ENCODE measurements around the gene RBM14. TPM values are rescaled to one million over a fixed set of nuclear protein-coding genes. Genes with fewer than 3 reads are reported as not detected.
"Not testable (repeated sequence)": the region's sequence is repeated elsewhere in the genome, so short reads cannot be mapped to it uniquely, and the experiment has no call there.

RBM14 gene
- total RNA-seq, 2 experiments from 2014 or later, result 168 to 182 TPM

- no peak for ATAC-seq
- no peaks in the 10 kb centered on the region for H3K9me3 Mint-ChIP-seq (ENCODE audit: insufficient read depth)
- H3K4me1 Mint-ChIP-seq (ENCODE audit: low read depth), result peaks cover 8% of the 10 kb centered on the region
- no peak overlapping the region for H3K4me3 Mint-ChIP-seq
- no peaks in the 10 kb centered on the region for H3K27me3 Mint-ChIP-seq (ENCODE audit: low read depth)
- H3K36me3 Mint-ChIP-seq (ENCODE audit: low read depth), result peaks cover 10% of the 10 kb centered on the region
- ChIA-PET CTCF (interaction anchor here (0.7 kb wide), 1 partner anchor 175 kb away, joined by 3 read pairs; no protein-coding TSS in a partner anchor), POLR2A (interaction anchor here (0.8 kb wide), 1 partner anchor 17 kb away, joined by 3 read pairs; the partner anchor contains the start of gene RBM14)
- DNase-seq, result no peak
- no peak overlapping the region for H3K27ac Mint-ChIP-seq
Measured at GRCh38 chr11:66600219-66600618, 16.2 kb upstream of the RBM14 start.

DNA sequence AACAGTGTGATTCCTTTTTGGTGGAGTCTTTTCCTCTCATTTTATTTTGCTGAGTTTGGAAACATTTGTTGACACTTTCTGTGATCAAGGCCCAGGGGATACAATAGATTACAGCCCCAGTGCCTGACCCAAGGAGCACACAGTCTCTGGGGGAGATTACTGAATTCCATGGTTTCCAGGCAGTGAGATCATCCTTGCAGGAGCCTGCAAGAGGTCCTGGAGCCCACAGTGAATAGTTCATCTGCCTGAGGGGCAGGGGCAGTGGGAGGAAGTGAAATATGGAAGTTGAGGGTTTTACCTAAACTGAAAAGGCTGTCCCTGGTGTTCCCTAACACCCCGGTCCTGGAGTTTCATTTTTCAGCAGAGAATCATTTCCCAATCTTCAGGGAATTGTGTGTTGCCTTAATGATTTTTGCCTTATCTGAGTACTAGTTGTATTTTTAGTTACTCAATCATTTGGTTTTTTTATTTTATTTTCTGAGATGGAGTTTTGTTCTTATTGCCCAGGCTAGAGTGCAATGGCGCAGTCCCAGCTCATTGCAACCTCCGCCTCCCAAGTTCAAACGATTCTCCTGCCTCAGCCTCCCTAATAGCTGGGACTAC, 15.7 kb upstream of the RBM14 start:
- no peak overlapping the region for H3K27ac Mint-ChIP-seq
- DNase-seq (no peak), ATAC-seq (no peak)
- H3K36me3 Mint-ChIP-seq (ENCODE audit: low read depth), result peaks cover 10% of the 10 kb centered on the region
- no peaks in the 10 kb centered on the region for H3K9me3 Mint-ChIP-seq (ENCODE audit: insufficient read depth)
- ChIA-PET CTCF (no interaction called here), POLR2A (interaction anchor here (0.8 kb wide), 1 partner anchor 21 kb away, joined by 3 read pairs; no protein-coding TSS in a partner anchor)
- H3K4me3 Mint-ChIP-seq, result no peak overlapping the region
- peaks cover 3% of the 10 kb centered on the region for H3K4me1 Mint-ChIP-seq (ENCODE audit: low read depth)
- H3K27me3 Mint-ChIP-seq (ENCODE audit: low read depth), result no peaks in the 10 kb centered on the region

- CTCF ChIA-PET, result no interaction called here
- no peaks in the 10 kb centered on the region for H3K4me1 Mint-ChIP-seq (ENCODE audit: low read depth)
- H3K36me3 Mint-ChIP-seq (ENCODE audit: low read depth), result peaks cover 16% of the 10 kb centered on the region
- DNase-seq (no peak), ATAC-seq (no peak)
- peak overlapping the region; percentile 15 for H3K27ac Mint-ChIP-seq
- POLR2A ChIA-PET, result interaction anchor here (1.1 to 1.2 kb wide), 2 partner anchors 13 to 16 kb away, joined by 3 to 4 read pairs; partner anchors contain the start of gene RBM14
- H3K9me3 Mint-ChIP-seq (ENCODE audit: insufficient read depth), result no peaks in the 10 kb centered on the region
- H3K27me3 Mint-ChIP-seq (ENCODE audit: low read depth), result no peaks in the 10 kb centered on the region
- H3K4me3 Mint-ChIP-seq, result no peak overlapping the region
Measured at GRCh38 chr11:66603072-66603471, 13.4 kb upstream of the RBM14 start.

DNA sequence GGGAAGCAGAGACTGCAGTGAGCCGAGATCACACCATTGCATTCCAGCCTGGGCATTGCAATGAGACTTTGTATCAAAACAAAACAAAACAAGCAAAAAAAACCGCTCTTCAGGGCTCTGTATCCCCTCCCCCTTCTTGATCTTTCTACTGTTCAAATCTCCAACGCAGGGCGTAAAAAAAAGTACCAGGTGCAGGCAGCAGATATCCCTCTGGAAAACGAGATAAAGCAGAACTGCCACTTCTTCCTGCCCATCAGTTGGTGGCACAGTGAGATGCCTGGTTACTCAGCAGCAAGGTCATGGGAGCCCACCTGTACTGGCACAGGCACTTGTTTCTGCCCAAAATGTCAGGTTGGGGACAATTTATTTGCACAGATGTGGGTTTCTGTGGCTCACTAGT, 12.3 kb upstream of the RBM14 start:
- Mint-ChIP-seq H3K36me3 (ENCODE audit: low read depth) (peaks cover 13% of the 10 kb centered on the region), H3K4me3 (no peak overlapping the region), H3K4me1 (ENCODE audit: low read depth) (no peaks in the 10 kb centered on the region), H3K27ac (no peak overlapping the region), H3K9me3 (ENCODE audit: insufficient read depth) (no peaks in the 10 kb centered on the region), H3K27me3 (ENCODE audit: low read depth) (no peaks in the 10 kb centered on the region)
- ChIA-PET POLR2A (interaction anchor here (3.5 kb wide), 1 partner anchor 13 kb away, joined by 27 read pairs; the partner anchor contains the start of gene RBM14), CTCF (no interaction called here)
- DNase-seq (no peak), ATAC-seq (no peak)

GRCh38 chr11:66606608-66607007, 9.8 kb upstream of the RBM14 start:
- POLR2A ChIA-PET, result interaction anchor here (0.8 to 3.5 kb wide), 2 partner anchors 10 to 19 kb away, joined by 3 to 27 read pairs; partner anchors contain the start of gene RBM14
- not testable (repeated sequence) for ATAC-seq; H3K9me3 Mint-ChIP-seq (ENCODE audit: insufficient read depth); H3K27me3 Mint-ChIP-seq (ENCODE audit: low read depth); H3K4me3 Mint-ChIP-seq; H3K27ac Mint-ChIP-seq; DNase-seq
- CTCF ChIA-PET, result interaction anchor here (1.0 kb wide), 1 partner anchor 71 kb away, joined by 5 read pairs; the partner anchor contains the start of gene RBM4B
- peaks cover 10% of the 10 kb centered on the region for H3K36me3 Mint-ChIP-seq (ENCODE audit: low read depth)
- peaks cover 12% of the 10 kb centered on the region for H3K4me1 Mint-ChIP-seq (ENCODE audit: low read depth)

GRCh38 chr11:66607126-66607834, 9.2 kb upstream of the RBM14 start:
- Mint-ChIP-seq H3K9me3 (ENCODE audit: insufficient read depth) (no peaks in the 10 kb centered on the region), H3K27ac (no peak overlapping the region), H3K4me3 (no peak overlapping the region), H3K27me3 (ENCODE audit: low read depth) (no peaks in the 10 kb centered on the region), H3K4me1 (ENCODE audit: low read depth) (peaks cover 12% of the 10 kb centered on the region), H3K36me3 (ENCODE audit: low read depth) (peaks cover 8% of the 10 kb centered on the region)
- ATAC-seq (no peak), DNase-seq (no peak)
- POLR2A ChIA-PET, result interaction anchor here (3.5 kb wide), 1 partner anchor 10 kb away, joined by 27 read pairs; the partner anchor contains the start of gene RBM14
- CTCF ChIA-PET, result interaction anchor here (1.0 kb wide), 1 partner anchor 71 kb away, joined by 5 read pairs; the partner anchor contains the start of gene RBM4B

DNA sequence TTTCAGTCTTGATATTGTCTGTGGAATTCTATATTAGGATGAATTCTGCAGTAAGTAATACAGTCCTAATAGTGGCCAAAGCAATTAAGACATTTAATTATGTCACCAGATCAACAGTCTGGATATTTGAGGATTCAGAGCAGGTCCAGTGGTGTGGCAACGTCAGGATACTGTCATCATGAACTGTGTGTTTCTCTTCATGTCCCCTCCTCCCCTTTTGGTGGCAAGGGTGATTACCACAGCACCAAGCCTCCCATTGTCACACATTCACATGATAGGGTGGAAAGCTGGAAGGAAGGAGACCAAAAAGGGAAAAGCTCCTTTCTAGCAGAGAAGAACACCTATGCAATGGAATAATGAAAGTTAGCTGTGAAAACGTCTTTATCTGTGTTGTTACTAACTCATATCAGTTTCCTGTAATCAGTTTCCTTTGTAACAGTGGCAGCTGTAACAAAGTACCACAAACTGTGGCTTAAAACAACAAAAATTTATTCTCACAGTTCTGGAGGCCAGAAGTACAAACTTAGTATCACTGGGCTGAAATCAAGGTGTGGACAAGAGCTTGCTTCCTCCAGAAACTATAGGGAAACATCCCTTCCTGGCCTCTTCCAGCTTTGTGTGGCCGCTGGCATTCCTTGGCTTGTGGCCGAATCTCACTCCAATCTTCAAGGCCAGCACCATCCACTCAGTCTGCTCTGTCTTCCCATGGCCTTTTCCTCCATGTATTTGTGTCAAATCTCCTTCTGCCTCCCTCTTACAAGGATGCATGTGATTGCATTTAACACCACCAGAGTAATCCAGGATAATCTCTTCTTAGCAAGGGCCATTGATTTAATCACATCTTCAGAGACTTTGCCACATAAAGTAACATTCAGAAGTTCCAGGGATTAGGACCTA, 6.5 kb upstream of the RBM14 start:
- peak; percentile 40 for ATAC-seq
- CTCF ChIA-PET, result interaction anchor here (0.7 to 1.8 kb wide), 4 partner anchors 9 to 68 kb away, joined by 3 to 6 read pairs (median 4); partner anchors contain the start of gene RBM4B

DNA sequence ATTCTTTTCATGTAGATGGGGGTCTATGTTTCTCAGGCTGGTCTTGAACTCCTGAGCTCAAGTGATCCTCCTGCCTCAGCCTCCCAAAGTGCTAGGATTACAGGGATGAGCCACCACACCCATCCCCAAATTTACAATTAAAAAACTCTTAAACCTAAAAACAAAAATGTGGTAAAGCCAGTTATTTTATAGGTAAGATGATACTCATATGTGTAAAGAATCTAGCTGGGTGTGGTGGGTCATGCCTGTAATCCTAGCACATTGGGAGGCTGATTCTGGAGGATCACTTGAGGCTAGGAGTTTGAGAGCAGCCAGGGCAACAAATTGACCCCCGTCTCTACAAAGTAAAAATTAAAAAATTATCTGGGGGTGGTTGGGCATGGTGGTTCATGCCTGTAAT, 4.0 kb upstream of the RBM14 start:
- Mint-ChIP-seq H3K27me3 (ENCODE audit: low read depth) (no peaks in the 10 kb centered on the region), H3K27ac (no peak overlapping the region), H3K36me3 (ENCODE audit: low read depth) (peaks cover 21% of the 10 kb centered on the region), H3K4me1 (ENCODE audit: low read depth) (peaks cover 22% of the 10 kb centered on the region), H3K9me3 (ENCODE audit: insufficient read depth) (no peaks in the 10 kb centered on the region), H3K4me3 (no peak overlapping the region)
- POLR2A ChIA-PET, result interaction anchor here (0.6 to 0.7 kb wide), 2 partner anchors 28 to 267 kb away, joined by 3 to 4 read pairs; no protein-coding TSS in a partner anchor
- DNase-seq (no peak), ATAC-seq (no peak)
- CTCF ChIA-PET, result interaction anchor here (1.3 to 2.4 kb wide), 2 partner anchors 20 to 146 kb away, joined by 3 to 8 read pairs; partner anchors contain the start of genes CCDC87 and CCS

More for the DNA sequence above, 6.5 kb upstream of the RBM14 start:
- Mint-ChIP-seq H3K27ac (peak overlapping the region; percentile 55), H3K27me3 (ENCODE audit: low read depth) (no peaks in the 10 kb centered on the region), H3K9me3 (ENCODE audit: insufficient read depth) (no peaks in the 10 kb centered on the region), H3K36me3 (ENCODE audit: low read depth) (peaks cover 8% of the 10 kb centered on the region), H3K4me3 (no peak overlapping the region), H3K4me1 (ENCODE audit: low read depth) (peaks cover 13% of the 10 kb centered on the region)
- no peak for DNase-seq
- POLR2A ChIA-PET, result interaction anchor here (0.6 to 1.2 kb wide), 6 partner anchors 9 to 68 kb away, joined by 3 to 6 read pairs (median 4); no protein-coding TSS in a partner anchor

GRCh38 chr11:66614073-66614472, 2.4 kb upstream of the RBM14 start:
- POLR2A ChIA-PET, result interaction anchor here (4.7 kb wide), 1 partner anchor 25 kb away, joined by 78 read pairs; the partner anchor contains the start of gene RBM4

GRCh38 chr11:66617155-66617834, 865 bp downstream of the RBM14 start:
- peaks cover 42% of the 10 kb centered on the region for H3K4me1 Mint-ChIP-seq (ENCODE audit: low read depth)
- POLR2A ChIA-PET, result interaction anchor here (0.6 to 4.7 kb wide), 24 partner anchors 7 to 532 kb away, joined by 3 to 78 read pairs (median 3); partner anchors contain the start of genes CCDC87, CCS, MRPL11 and RBM4

More at GRCh38 chr11:66614073-66614472, 2.4 kb upstream of the RBM14 start:
- CTCF ChIA-PET, result interaction anchor here (1.3 to 2.4 kb wide), 3 partner anchors 22 to 148 kb away, joined by 3 to 8 read pairs (median 3); partner anchors contain the start of genes CCDC87, CCS and RBM4
- ATAC-seq (no peak), DNase-seq (no peak)
- H3K36me3 Mint-ChIP-seq (ENCODE audit: low read depth), result peaks cover 33% of the 10 kb centered on the region
- H3K4me1 Mint-ChIP-seq (ENCODE audit: low read depth), result peaks cover 31% of the 10 kb centered on the region
- no peak overlapping the region for H3K27ac Mint-ChIP-seq
- H3K9me3 Mint-ChIP-seq (ENCODE audit: insufficient read depth), result no peaks in the 10 kb centered on the region
- no peak overlapping the region for H3K4me3 Mint-ChIP-seq
- H3K27me3 Mint-ChIP-seq (ENCODE audit: low read depth), result no peaks in the 10 kb centered on the region

More at GRCh38 chr11:66617155-66617834, 865 bp downstream of the RBM14 start:
- Mint-ChIP-seq H3K27ac (peak overlapping the region; percentile 99), H3K4me3 (peak overlapping the region; percentile 98), H3K9me3 (ENCODE audit: insufficient read depth) (no peaks in the 10 kb centered on the region), H3K36me3 (ENCODE audit: low read depth) (peaks cover 56% of the 10 kb centered on the region), H3K27me3 (ENCODE audit: low read depth) (no peaks in the 10 kb centered on the region)
- CTCF ChIA-PET, result interaction anchor here (0.7 to 3.6 kb wide), 9 partner anchors 13 to 231 kb away, joined by 4 to 28 read pairs (median 7); partner anchors contain the start of genes CCDC87, CCS, DPP3 and RBM4
- ATAC-seq (peak; percentile 28), DNase-seq (no peak)
